PC-3 (cell line): ENCODE results near the gene CAMTA1. TPM values are rescaled to one million over a fixed set of nuclear protein-coding genes. Genes with fewer than 3 reads are reported as not detected.

Experiments
- ATAC-seq: fragments of 200-7000 bp; cut with Tn5 transposase; 2 replicates; pipeline ENCODE4 v1.9.1; 2020; ENCODE audit warnings: mild to moderate bottlenecking, moderate library complexity
- BruUV-seq: library from RNA; stranded (reverse); fragments of 400-500 nt; replicated peaks from 2 replicates; lab custom pipeline; 2021; lab: Mats Ljungman, UMichigan
- CTCF ChIA-PET: fragments of 300-600 bp; sonication (Branson Sonifier 250); formaldehyde crosslinking; loops from one replicate; lab custom pipeline; 2022; ENCODE audit warnings: antibody characterized with exemption; lab: Charles Lee
- POLR2A ChIA-PET: fragments of 300-600 bp; sonication (Branson Sonifier 250); formaldehyde crosslinking; loops from one replicate; lab custom pipeline; 2022; ENCODE audit warnings: antibody characterized with exemption; ENCODE audit not compliant: unreplicated experiment; lab: Charles Lee
- DNase-seq: peaks from one replicate; pipeline ENCODE4 v3.0.0-alpha.2; 2015
- H2AFZ ChIP-seq: fragments of 300-600 bp; sonication (generic); 2 replicates; pipeline ENCODE4 v1.6.0; 2016; ENCODE audit warnings: antibody characterized with exemption, low read length
- H3F3A ChIP-seq: fragments of 300-600 bp; sonication (generic); one replicate; pipeline ENCODE4 v1.6.0; 2017; ENCODE audit warnings: antibody characterized with exemption, low read length, control low read depth, mild to moderate bottlenecking; ENCODE audit not compliant: unreplicated experiment
- H3K27ac ChIP-seq: fragments of 300-600 bp; sonication (generic); 2 replicates; pipeline ENCODE4 v1.5.1; 2016; ENCODE audit warnings: mild to moderate bottlenecking, low read length
- H3K27me3 ChIP-seq: fragments of 300-600 bp; sonication (generic); 2 replicates; pipeline ENCODE4 v1.6.1; 2016; ENCODE audit warnings: low read length, mixed read lengths
- H3K36me3 ChIP-seq: fragments of 300-600 bp; sonication (generic); 2 replicates; pipeline ENCODE4 v1.6.1; 2016; ENCODE audit warnings: low read depth, mixed run types, low read length, mixed read lengths
- H3K4me1 ChIP-seq: fragments of 300-600 bp; sonication (generic); 2 replicates; pipeline ENCODE4 v1.5.1; 2016; ENCODE audit warnings: low read length; ENCODE audit not compliant: insufficient read depth
- H3K4me2 ChIP-seq: fragments of 300-600 bp; sonication (generic); 2 replicates; pipeline ENCODE4 v1.6.0; 2016; ENCODE audit warnings: low read length
- H3K4me3 ChIP-seq: fragments of 300-600 bp; sonication (generic); 2 replicates; pipeline ENCODE4 v1.5.1; 2016; ENCODE audit warnings: mild to moderate bottlenecking, low read length, mixed read lengths
- H3K79me2 ChIP-seq: fragments of 300-600 bp; sonication (generic); 2 replicates; pipeline ENCODE4 v1.6.1; 2017; ENCODE audit warnings: low read length, mixed read lengths
- H3K9ac ChIP-seq: fragments of 300-600 bp; sonication (generic); 2 replicates; pipeline ENCODE4 v1.6.0; 2016; ENCODE audit warnings: mild to moderate bottlenecking, low read length
- H3K9me2 ChIP-seq: fragments of 300-600 bp; sonication (generic); replicated peaks from 2 replicates; pipeline ENCODE4 v1.6.1; 2016; ENCODE audit warnings: mixed run types, low read length, mixed read lengths
- H3K9me3 ChIP-seq: fragments of 300-600 bp; sonication (generic); 2 replicates; pipeline ENCODE4 v1.6.1; 2016; ENCODE audit warnings: low read length, mixed read lengths
- H4K20me1 ChIP-seq: fragments of 300-600 bp; sonication (generic); 2 replicates; pipeline ENCODE4 v1.6.1; 2016; ENCODE audit warnings: low read length, mixed read lengths
- EZH2 ChIP-seq: fragments of 300-600 bp; sonication (generic); IDR thresholded peaks from one replicate; pipeline ENCODE4 v1.6.1; 2017; ENCODE audit warnings: antibody characterized with exemption, mild to moderate bottlenecking, low read length; ENCODE audit not compliant: unreplicated experiment
- EZH2phosphoT487 ChIP-seq: fragments of 300-600 bp; sonication (generic); IDR thresholded peaks from 2 replicates; pipeline ENCODE4 v1.6.1; 2018; ENCODE audit warnings: mild to moderate bottlenecking, antibody characterized with exemption, low read length, borderline replicate concordance
- intact Hi-C: fragments of 100-400 bp; cut with micrococcal nuclease; formaldehyde crosslinking; loops from 2 replicates; pipeline ENCODE4 v1.9.0; 2023
- total RNA-seq: library from RNA; depleted of rRNA; stranded (reverse); fragments of >200 nt; gene quantifications from 2 replicates; pipeline ENCODE4 v1.2.3, GENCODE V29; 2014
- TF ChIP-seq, protein P1 (sequence below): fragments of 300-600 bp; sonication (generic); conservative IDR thresholded peaks from 2 replicates; pipeline ENCODE4 v1.5.1; 2017; ENCODE audit warnings: antibody characterized with exemption, low read depth, mild to moderate bottlenecking, low read length

Gene CAMTA1
- total RNA-seq, 1 experiment from 2014 or later: 40.8 TPM

DNA sequence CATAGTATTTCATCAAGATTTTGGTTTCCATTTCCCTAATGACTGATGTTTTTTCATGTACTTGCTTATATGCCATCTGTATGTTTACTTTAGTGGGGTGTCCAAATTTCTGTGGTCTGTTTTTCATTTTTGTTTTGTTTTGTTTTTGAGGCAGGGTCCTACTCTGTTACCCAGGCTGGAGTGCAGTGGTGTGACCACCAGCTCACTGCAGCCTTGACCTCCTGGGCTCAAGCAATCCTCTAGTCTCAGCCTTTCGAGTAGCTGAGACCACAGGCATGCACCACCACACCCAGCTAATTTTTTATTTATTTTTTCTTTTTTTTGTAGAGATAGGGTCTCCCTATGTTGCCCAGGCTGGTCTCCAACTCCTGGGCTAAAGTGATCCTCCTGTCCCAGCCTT lies 607.9 kb downstream of the CAMTA1 start:
- H3K9ac ChIP-seq: no peak overlapping the region
- no peak for TF ChIP-seq EZH2phosphoT487
- TF ChIP-seq, protein P1, sequence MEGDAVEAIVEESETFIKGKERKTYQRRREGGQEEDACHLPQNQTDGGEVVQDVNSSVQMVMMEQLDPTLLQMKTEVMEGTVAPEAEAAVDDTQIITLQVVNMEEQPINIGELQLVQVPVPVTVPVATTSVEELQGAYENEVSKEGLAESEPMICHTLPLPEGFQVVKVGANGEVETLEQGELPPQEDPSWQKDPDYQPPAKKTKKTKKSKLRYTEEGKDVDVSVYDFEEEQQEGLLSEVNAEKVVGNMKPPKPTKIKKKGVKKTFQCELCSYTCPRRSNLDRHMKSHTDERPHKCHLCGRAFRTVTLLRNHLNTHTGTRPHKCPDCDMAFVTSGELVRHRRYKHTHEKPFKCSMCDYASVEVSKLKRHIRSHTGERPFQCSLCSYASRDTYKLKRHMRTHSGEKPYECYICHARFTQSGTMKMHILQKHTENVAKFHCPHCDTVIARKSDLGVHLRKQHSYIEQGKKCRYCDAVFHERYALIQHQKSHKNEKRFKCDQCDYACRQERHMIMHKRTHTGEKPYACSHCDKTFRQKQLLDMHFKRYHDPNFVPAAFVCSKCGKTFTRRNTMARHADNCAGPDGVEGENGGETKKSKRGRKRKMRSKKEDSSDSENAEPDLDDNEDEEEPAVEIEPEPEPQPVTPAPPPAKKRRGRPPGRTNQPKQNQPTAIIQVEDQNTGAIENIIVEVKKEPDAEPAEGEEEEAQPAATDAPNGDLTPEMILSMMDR: no peak
- no peak for TF ChIP-seq EZH2
- H3K4me1 ChIP-seq: peaks cover 15% of the 10 kb centered on the region
- H3K9me3 ChIP-seq: peaks cover 12% of the 10 kb centered on the region
- no peaks in the 10 kb centered on the region for H3F3A ChIP-seq
- H3K4me2 ChIP-seq: no peak overlapping the region
- intact Hi-C loops: no loop called here
- no peaks in the 10 kb centered on the region for H3K79me2 ChIP-seq
- ATAC-seq (no peak), DNase-seq (no peak)
- no peak overlapping the region for H2AFZ ChIP-seq
- CTCF ChIA-PET: no interaction called here
- H4K20me1 ChIP-seq: no peaks in the 10 kb centered on the region
- H3K36me3 ChIP-seq: no peaks in the 10 kb centered on the region
- H3K9me2 ChIP-seq: no peaks in the 10 kb centered on the region
- no TSS peak for BruUV-seq
- H3K27me3 ChIP-seq: no peaks in the 10 kb centered on the region
- POLR2A ChIA-PET: no interaction called here
- H3K27ac ChIP-seq: no peak overlapping the region
- no peak overlapping the region for H3K4me3 ChIP-seq

DNA sequence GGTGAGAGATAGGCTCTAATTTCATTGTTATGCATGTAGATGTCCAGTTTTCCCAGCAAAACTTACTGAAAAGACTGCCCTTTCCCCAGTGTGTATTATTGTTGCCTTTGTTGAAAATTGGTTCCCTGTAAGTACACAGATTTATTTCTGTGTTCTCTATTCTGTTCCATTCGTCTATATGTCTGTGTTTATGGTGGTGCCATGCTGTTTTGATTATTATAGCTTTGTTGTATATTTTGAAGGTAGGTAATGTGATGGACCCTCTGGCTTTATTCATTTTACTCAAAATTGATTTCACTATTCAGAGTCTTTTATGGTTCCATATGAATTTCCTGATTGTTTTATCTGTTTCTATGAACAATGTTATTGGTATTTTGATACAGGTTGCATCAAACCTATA lies 610.0 kb downstream of the CAMTA1 start:
- no peaks in the 10 kb centered on the region for H3K79me2 ChIP-seq
- no peak overlapping the region for H3K4me3 ChIP-seq
- H2AFZ ChIP-seq: no peak overlapping the region
- H3K27ac ChIP-seq: no peak overlapping the region
- no peaks in the 10 kb centered on the region; the same call in 1 of the 2 replicates for H3K4me1 ChIP-seq
- ChIA-PET CTCF (no interaction called here), POLR2A (no interaction called here)
- H3K9ac ChIP-seq: no peak overlapping the region
- H3K27me3 ChIP-seq: no peaks in the 10 kb centered on the region
- TF ChIP-seq, protein P1: no peak
- TF ChIP-seq EZH2 (no peak), EZH2phosphoT487 (no peak)
- no peak overlapping the region for H3K4me2 ChIP-seq
- H4K20me1 ChIP-seq: no peaks in the 10 kb centered on the region
- no peaks in the 10 kb centered on the region for H3F3A ChIP-seq
- DNase-seq: no peak
- no TSS peak for BruUV-seq
- peaks cover 12% of the 10 kb centered on the region for H3K9me3 ChIP-seq
- ATAC-seq: no peak
- no peaks in the 10 kb centered on the region for H3K9me2 ChIP-seq
- H3K36me3 ChIP-seq: no peaks in the 10 kb centered on the region
- intact Hi-C loops: no loop called here

DNA sequence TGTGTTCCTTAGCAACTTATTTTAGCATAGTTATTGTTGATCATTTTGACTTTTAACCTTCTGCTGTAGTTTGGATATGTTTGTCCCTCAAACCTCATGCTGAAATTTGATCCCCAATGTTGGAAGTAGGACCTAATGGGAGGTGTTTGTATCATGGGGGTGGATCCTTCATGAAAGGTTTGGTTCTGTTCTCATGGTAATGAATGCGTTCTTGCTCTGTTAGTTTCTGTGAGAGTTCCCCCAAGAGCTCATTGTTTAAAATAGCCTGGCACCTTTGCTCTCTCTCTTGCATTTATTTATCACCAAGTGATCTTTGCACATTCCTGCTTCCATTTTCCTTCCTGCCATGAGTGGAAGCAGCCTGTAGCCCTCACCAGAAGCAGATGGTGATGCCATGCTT lies 613.7 kb downstream of the CAMTA1 start:
- intact Hi-C loops: no loop called here
- ChIA-PET POLR2A (no interaction called here), CTCF (no interaction called here)
- Histone ChIP-seq H3F3A (no peaks in the 10 kb centered on the region), H3K27ac (no peak overlapping the region), H3K9me2 (no peaks in the 10 kb centered on the region), H3K79me2 (no peaks in the 10 kb centered on the region), H3K4me1 (peaks cover 16% of the 10 kb centered on the region), H3K36me3 (no peaks in the 10 kb centered on the region), H3K4me2 (no peak overlapping the region), H2AFZ (no peak overlapping the region), H3K4me3 (no peak overlapping the region), H4K20me1 (no peaks in the 10 kb centered on the region), H3K27me3 (no peaks in the 10 kb centered on the region), H3K9ac (no peak overlapping the region), H3K9me3 (peaks cover 12% of the 10 kb centered on the region)
- TF ChIP-seq, protein P1: no peak
- TF ChIP-seq EZH2phosphoT487: no peak
- DNase-seq (no peak), ATAC-seq (no peak)
- no TSS peak for BruUV-seq
